Epithelial cell of esophagus (primary cell): ENCODE measurements around the gene FAF2.

Experiments used
- DNase-seq: peaks from one replicate; pipeline ENCODE4 v3.0.0; 2010; ENCODE audit warnings: low read depth
- H3K4me3 ChIP-seq: 2 replicates; pipeline ENCODE4 v1.5.1; 2011; ENCODE audit warnings: mild to moderate bottlenecking, low read length, control low read depth
- TF ChIP-seq, protein P1 (sequence below): IDR thresholded peaks from 2 replicates; pipeline ENCODE4 v1.5.1; 2011; ENCODE audit warnings: low read depth, mild to moderate bottlenecking, low read length, control low read depth, inconsistent platforms; ENCODE audit not compliant: insufficient read depth; ENCODE audit errors: missing control alignments

Gene FAF2

GRCh38 chr5:176534640-176535039 lies 86.5 kb downstream of the FAF2 start:
- peak overlapping the region; percentile 10 for H3K4me3 ChIP-seq
- TF ChIP-seq, protein P1, sequence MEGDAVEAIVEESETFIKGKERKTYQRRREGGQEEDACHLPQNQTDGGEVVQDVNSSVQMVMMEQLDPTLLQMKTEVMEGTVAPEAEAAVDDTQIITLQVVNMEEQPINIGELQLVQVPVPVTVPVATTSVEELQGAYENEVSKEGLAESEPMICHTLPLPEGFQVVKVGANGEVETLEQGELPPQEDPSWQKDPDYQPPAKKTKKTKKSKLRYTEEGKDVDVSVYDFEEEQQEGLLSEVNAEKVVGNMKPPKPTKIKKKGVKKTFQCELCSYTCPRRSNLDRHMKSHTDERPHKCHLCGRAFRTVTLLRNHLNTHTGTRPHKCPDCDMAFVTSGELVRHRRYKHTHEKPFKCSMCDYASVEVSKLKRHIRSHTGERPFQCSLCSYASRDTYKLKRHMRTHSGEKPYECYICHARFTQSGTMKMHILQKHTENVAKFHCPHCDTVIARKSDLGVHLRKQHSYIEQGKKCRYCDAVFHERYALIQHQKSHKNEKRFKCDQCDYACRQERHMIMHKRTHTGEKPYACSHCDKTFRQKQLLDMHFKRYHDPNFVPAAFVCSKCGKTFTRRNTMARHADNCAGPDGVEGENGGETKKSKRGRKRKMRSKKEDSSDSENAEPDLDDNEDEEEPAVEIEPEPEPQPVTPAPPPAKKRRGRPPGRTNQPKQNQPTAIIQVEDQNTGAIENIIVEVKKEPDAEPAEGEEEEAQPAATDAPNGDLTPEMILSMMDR, result no peak
- no peak for DNase-seq

DNA sequence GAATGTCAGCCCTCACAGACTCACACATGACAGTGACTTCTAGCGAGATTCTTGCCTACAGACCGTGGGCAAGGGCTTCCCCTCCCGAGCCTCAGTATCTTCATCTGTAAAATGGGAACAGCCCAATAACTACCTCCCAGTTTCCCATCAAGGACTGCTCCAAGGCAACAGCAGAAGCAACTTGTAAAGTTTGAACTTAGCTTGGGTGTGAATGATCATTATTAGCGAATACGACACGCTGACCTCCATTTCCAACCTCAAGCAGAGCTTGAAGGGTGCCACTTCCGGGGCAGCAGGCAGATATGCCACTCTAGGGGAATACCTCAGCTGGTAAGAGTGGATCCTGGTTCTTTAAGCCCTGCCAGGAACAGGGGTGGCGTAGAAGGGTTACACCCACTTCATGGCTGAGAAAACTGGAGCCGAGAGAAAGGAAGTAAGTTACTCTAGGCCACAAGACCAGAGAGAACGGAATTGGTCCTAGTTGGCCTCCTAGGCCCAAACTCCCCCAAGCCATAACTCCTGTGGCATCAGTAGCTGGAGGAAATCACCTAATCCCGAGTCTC lies 87.0 kb downstream of the FAF2 start:
- TF ChIP-seq, protein P1, result no peak
- peak; percentile 56 for DNase-seq
- peak overlapping the region; percentile 99 for H3K4me3 ChIP-seq

- TF ChIP-seq, protein P1, result no peak
- DNase-seq, result no peak
- H3K4me3 ChIP-seq, result peak overlapping the region; percentile 99
Observed at GRCh38 chr5:176535664-176536131, 87.5 kb downstream of the FAF2 start.

- TF ChIP-seq, protein P1, result no peak
- peak overlapping the region; percentile 99 for H3K4me3 ChIP-seq
- DNase-seq, result peak; percentile 77
Observed at GRCh38 chr5:176536132-176536901, 88.1 kb downstream of the FAF2 start.

- peak within 1 kb of the TSS; percentile 99 for H3K4me3 ChIP-seq
- TF ChIP-seq, protein P1, result no peak
- DNase-seq, result peak; percentile 98
Observed at GRCh38 chr5:176536902-176537553, 88.8 kb downstream of the FAF2 start, which contains the start of gene RNF44. TSS of gene RNF44 (minus strand) at chr5:176537402. CDS start at chr5:176532472, 4,930 bp downstream.

DNA sequence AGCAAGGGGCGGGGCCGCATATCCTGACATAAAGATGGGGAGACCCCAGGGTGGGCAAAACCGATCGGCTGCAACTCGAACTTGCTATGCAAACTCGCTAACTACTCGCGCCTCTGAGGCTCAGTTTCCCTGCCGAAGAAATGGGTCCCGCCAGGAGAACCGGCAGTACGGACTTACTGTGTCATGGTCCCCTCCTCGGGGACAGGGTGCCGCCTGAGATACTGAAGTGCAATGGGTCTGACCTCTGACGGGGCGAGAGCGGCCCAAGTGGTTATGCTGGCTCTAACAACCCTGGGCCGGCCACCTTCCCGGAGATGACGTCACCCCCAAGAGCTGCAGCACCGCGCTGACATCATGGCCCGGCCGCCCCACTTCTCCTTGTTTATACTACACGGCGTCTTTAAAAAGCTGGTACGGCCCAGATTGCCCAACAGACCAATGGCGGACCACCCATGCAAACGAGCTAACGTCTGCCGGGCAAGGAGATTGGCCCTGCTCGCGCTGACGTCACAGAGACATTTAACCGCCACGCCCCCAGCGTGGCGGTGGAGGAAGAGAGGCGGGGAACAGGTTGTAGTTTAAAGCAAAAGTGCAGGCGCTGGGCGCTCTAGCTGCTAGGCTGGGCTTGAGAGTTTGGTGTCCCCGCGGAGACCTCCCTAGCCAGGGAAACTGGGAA lies 89.5 kb downstream of the FAF2 start:
- peak; percentile 100 for DNase-seq
- TF ChIP-seq, protein P1, result no peak
- H3K4me3 ChIP-seq, result peak overlapping the region; percentile 99
